DOHH2 (cell line): ENCODE measurements around the gene RAPGEF5.

Experiments
- EZH2phosphoT487 ChIP-seq: fragments of 200-600 bp; sonication (generic); IDR thresholded peaks from 2 replicates; pipeline ENCODE4 v1.6.1; 2017; ENCODE audit warnings: borderline replicate concordance, mild to moderate bottlenecking, antibody characterized with exemption, low read length, moderate library complexity, mixed read lengths
- TF ChIP-seq, protein P1 (sequence below): fragments of 200-600 bp; sonication (generic); IDR thresholded peaks from one replicate; pipeline ENCODE4 v1.5.1; 2014; ENCODE audit warnings: antibody characterized with exemption, mild to moderate bottlenecking, low read depth, low read length; ENCODE audit not compliant: poor library complexity, severe bottlenecking

DNA sequence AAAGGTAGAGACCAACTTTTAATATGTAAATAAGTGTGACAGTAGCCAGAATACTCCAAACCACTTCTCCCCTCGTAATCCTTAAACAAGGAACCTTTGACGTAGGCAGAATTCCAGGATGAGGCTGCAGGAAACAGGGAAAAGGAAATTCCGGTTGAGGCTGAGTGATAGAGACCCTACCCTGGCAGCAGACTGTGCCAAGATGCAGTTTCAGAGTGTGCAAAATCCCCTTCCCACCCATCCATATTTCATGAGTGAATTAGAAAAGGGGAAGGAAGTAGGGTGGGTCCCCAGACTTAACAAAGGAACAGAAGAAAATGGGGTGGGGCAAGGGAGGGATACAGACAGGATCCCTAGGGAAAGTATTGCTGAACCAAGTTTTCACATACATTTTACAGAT lies 143.0 kb downstream of the RAPGEF5 start:
- TF ChIP-seq, protein P1, sequence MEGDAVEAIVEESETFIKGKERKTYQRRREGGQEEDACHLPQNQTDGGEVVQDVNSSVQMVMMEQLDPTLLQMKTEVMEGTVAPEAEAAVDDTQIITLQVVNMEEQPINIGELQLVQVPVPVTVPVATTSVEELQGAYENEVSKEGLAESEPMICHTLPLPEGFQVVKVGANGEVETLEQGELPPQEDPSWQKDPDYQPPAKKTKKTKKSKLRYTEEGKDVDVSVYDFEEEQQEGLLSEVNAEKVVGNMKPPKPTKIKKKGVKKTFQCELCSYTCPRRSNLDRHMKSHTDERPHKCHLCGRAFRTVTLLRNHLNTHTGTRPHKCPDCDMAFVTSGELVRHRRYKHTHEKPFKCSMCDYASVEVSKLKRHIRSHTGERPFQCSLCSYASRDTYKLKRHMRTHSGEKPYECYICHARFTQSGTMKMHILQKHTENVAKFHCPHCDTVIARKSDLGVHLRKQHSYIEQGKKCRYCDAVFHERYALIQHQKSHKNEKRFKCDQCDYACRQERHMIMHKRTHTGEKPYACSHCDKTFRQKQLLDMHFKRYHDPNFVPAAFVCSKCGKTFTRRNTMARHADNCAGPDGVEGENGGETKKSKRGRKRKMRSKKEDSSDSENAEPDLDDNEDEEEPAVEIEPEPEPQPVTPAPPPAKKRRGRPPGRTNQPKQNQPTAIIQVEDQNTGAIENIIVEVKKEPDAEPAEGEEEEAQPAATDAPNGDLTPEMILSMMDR: no peak
- TF ChIP-seq EZH2phosphoT487: no peak
